WI38 (cell line): ENCODE results near the gene NUDT22.

ENCODE experiments used
- H3K4me3 ChIP-seq: 2 replicates; pipeline ENCODE4 v1.5.1; 2011; ENCODE audit warnings: low read depth, mild to moderate bottlenecking, control low read depth, low read length
- TF ChIP-seq, protein P1 (sequence below): IDR thresholded peaks from 2 replicates; pipeline ENCODE4 v1.5.1; 2012; ENCODE audit warnings: low read depth, mild to moderate bottlenecking, control low read depth, low read length

NUDT22 gene

GRCh38 chr11:64260147-64260708 lies 34.2 kb downstream of the NUDT22 start:
- TF ChIP-seq, protein P1, sequence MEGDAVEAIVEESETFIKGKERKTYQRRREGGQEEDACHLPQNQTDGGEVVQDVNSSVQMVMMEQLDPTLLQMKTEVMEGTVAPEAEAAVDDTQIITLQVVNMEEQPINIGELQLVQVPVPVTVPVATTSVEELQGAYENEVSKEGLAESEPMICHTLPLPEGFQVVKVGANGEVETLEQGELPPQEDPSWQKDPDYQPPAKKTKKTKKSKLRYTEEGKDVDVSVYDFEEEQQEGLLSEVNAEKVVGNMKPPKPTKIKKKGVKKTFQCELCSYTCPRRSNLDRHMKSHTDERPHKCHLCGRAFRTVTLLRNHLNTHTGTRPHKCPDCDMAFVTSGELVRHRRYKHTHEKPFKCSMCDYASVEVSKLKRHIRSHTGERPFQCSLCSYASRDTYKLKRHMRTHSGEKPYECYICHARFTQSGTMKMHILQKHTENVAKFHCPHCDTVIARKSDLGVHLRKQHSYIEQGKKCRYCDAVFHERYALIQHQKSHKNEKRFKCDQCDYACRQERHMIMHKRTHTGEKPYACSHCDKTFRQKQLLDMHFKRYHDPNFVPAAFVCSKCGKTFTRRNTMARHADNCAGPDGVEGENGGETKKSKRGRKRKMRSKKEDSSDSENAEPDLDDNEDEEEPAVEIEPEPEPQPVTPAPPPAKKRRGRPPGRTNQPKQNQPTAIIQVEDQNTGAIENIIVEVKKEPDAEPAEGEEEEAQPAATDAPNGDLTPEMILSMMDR, result no peak
- H3K4me3 ChIP-seq, result no peak overlapping the region

DNA sequence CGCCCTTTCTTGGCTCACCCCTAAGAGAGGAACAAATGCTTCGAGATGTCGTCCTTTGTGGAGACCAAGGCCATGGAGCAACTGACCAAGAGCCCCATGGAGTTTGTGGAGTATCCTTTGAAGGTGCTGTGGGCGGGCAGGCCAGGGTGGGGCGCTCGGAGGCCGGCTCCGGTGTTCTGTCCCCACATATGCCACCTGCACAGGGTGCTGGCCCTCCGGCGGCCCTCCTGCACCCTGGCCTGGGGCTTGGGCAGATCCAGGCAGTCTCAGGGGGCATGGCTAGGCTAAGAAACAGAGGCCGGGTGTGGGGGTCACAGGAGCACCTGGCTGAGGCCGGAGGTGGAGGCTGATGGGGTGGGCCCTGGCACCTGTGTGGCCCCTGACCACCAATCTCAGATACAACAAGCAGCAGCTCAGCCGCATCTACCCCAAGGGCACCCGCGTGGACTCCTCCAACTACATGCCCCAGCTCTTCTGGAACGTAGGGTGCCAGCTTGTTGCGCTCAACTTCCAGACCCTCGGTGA lies 35.5 kb downstream of the NUDT22 start:
- H3K4me3 ChIP-seq, result no peak overlapping the region
- TF ChIP-seq, protein P1, result no peak

DNA sequence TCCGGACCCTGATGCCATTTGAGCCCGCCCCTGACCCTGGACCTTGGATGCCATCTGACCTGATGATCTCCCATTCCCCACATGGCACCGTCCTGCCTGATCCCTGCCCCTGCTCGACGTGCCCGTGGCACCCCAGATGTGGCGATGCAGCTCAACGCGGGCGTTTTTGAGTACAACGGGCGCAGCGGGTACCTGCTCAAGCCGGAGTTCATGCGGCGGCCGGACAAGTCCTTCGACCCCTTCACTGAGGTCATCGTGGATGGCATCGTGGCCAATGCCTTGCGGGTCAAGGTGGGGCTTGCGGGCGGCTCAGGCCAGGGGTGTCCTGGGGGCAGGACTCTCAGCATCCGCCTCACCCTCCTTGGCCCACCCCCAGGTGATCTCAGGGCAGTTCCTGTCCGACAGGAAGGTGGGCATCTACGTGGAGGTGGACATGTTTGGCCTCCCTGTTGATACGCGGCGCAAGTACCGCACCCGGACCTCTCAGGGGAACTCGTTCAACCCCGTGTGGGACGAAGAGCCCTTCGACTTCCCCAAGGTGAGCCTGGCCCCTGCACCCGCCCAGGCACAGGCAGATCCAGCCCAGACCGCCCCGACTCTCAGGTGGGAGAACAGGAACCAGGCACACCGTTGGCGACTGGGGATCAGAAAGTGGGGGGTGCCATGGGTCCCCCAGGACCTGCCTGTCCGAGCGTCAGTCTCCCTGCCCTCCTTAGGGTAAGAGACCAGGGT lies 36.4 kb downstream of the NUDT22 start:
- no peak overlapping the region for H3K4me3 ChIP-seq
- TF ChIP-seq, protein P1, result no peak

DNA sequence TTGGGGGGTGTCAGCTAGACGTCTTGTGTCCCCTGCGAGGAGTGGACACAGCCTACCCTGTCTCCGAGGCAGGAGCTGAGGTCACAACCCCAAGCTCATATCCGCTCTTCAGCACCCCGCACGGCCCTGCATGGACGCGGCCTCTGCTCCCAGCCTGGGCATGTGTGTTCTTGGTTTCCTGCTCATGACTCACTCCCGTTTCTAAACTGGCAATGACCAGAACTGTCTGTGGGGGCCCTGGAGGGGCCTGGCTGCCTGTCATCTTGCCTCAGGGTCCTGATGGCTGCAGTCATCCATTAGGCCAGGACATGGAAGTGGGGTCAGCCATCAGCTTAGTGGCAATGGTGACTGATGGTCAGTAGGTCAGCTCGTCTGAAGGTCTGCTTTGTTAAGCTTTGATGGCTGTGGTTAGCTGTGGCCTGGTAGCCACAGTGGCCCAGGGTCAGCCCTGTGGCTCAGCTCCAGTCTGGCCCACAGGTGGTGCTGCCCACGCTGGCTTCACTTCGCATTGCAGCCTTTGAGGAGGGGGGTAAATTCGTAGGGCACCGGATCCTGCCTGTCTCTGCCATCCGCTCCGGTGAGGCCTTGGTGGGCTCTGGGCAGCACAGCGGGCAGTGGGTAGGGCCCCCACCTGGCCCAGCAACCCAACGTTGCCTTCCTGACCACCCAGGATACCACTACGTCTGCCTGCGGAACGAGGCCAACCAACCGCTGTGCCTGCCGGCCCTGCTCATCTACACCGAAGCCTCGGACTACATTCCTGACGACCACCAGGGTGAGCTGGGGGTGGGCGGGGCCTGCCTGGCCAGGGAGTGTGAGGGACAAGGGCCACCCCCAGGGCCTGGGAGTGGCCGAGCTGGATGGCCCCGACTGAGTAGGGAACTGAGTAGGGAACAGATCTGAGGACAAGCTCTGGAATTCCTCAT lies 37.2 kb downstream of the NUDT22 start:
- TF ChIP-seq, protein P1, result no peak
- no peak overlapping the region for H3K4me3 ChIP-seq

GRCh38 chr11:64263947-64264317 lies 37.9 kb downstream of the NUDT22 start:
- H3K4me3 ChIP-seq, result no peak overlapping the region
- TF ChIP-seq, protein P1, result no peak

DNA sequence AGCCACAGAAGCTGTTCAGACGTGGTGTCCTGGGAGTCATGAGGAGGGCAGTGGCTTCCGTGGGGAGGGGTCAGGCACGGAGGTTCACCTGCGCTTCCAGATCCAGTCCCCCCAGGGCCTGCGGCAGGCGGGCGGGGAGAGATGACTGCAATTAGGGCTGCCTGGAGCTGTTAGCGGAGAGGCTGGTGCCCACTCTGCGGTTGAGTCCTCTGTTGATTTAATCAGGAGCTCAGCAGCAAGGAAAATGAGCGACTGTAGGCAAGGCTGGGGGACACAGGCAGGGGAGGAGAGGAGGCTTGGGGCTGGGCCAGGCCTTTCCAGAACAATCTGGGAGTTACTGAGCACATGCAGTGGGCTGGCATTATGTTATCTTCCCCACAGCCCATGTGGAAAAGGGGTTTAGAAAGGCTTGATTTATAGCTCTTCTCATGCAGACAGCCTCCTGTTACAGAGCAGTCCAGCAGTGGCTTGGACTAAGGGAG lies 38.3 kb downstream of the NUDT22 start:
- TF ChIP-seq, protein P1, result no peak
- H3K4me3 ChIP-seq, result no peak overlapping the region
